Left ventricle myocardium inferior (tissue), 1 donor: ENCODE measurements around the gene DHX8. TPM values are rescaled to one million over a fixed set of nuclear protein-coding genes. Genes with fewer than 3 reads are reported as not detected.

ENCODE experiments used
- DNase-seq: peaks from one replicate; pipeline ENCODE4 v3.0.0-alpha.2; 2020
- H3K27ac ChIP-seq: fragments of 200-600 bp; replicated peaks from 2 replicates; pipeline ENCODE4 v1.8.0; 2021
- H3K27me3 ChIP-seq: fragments of 200-600 bp; 2 replicates; pipeline ENCODE4 v1.8.0; 2021; ENCODE audit warnings: low read depth
- H3K36me3 ChIP-seq: fragments of 200-600 bp; 2 replicates; pipeline ENCODE4 v1.8.0; 2021
- H3K4me1 ChIP-seq: fragments of 200-600 bp; 2 replicates; pipeline ENCODE4 v1.8.0; 2021
- H3K4me3 ChIP-seq: fragments of 200-600 bp; 2 replicates; pipeline ENCODE4 v1.8.0; 2021; ENCODE audit warnings: mild to moderate bottlenecking, moderate library complexity
- H3K9me3 ChIP-seq: fragments of 200-600 bp; replicated peaks from 2 replicates; pipeline ENCODE4 v1.8.0; 2021
- intact Hi-C: fragments of 100-400 bp; cut with micrococcal nuclease; formaldehyde crosslinking; loops from one replicate; pipeline ENCODE4 v1.11.0; 2022
- total RNA-seq: library from RNA; stranded (reverse); fragmentation: NEBNext Ultra II Directional; extraction: Animal tissue kit (Norgen Biotek cat#: 25700); gene quantifications from one replicate; pipeline ENCODE4 v1.2.1, GENCODE V29; 2021
- TF ChIP-seq, protein P1 (sequence below): fragments of 200-600 bp; IDR thresholded peaks from 2 replicates; pipeline ENCODE4 v1.8.0; 2021; ENCODE audit warnings: antibody characterized with exemption, mild to moderate bottlenecking, borderline replicate concordance
- donor health status: DM: no; HTN: yes; CAD: no; lungs with severe emphysema.

The DHX8 gene
- total RNA-seq, 1 donor from 2014 or later = 26.0 TPM

DNA sequence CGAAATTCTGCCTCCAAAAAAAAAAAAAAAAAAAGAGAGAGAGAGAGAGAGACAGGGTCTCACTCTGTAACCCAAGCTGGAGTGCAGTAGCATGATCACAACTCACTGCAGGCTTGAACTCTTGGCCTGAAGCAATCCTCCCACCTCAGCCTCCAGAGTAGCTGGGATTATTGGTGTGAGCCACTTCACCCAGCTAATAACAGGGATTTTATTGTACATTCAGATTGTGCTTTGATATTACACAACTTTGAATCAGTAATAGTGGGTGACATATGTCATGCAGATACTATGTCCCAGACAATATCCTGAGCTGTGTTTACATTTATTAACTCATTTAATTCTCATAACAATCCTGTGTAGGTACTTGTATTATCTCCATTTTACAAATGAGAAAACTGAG, 19.7 kb upstream of the DHX8 start:
- intact Hi-C loops = no loop called here
- H3K9me3 ChIP-seq = no peaks in the 10 kb centered on the region
- DNase-seq = no peak
- H3K27ac ChIP-seq = no peak overlapping the region
- H3K27me3 ChIP-seq = peaks cover 4% of the 10 kb centered on the region
- H3K4me3 ChIP-seq = no peak overlapping the region
- no peaks in the 10 kb centered on the region for H3K36me3 ChIP-seq
- peaks cover 19% of the 10 kb centered on the region for H3K4me1 ChIP-seq
- TF ChIP-seq, protein P1, sequence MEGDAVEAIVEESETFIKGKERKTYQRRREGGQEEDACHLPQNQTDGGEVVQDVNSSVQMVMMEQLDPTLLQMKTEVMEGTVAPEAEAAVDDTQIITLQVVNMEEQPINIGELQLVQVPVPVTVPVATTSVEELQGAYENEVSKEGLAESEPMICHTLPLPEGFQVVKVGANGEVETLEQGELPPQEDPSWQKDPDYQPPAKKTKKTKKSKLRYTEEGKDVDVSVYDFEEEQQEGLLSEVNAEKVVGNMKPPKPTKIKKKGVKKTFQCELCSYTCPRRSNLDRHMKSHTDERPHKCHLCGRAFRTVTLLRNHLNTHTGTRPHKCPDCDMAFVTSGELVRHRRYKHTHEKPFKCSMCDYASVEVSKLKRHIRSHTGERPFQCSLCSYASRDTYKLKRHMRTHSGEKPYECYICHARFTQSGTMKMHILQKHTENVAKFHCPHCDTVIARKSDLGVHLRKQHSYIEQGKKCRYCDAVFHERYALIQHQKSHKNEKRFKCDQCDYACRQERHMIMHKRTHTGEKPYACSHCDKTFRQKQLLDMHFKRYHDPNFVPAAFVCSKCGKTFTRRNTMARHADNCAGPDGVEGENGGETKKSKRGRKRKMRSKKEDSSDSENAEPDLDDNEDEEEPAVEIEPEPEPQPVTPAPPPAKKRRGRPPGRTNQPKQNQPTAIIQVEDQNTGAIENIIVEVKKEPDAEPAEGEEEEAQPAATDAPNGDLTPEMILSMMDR = no peak

DNA sequence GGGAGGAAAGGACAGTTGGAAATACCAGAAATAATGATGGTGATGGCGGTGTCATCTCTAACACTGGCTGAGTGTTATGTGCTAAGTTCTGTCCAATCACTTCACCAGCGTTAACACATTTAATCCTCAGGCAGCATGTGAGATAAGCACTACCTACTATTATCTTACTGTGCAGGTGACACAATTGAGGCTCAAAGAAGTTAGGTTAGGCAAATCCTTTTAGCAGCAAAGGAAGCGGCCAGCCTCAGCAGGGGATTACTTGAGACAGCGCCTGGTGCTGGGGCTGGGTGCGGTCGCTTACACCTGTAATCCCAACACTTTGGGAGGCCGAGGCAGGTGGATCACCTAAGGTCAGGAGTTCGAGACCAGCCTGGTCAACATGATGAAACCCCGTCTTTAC, 18.7 kb upstream of the DHX8 start:
- Histone ChIP-seq H3K27me3 (peaks cover 4% of the 10 kb centered on the region), H3K4me1 (peaks cover 19% of the 10 kb centered on the region), H3K9me3 (no peaks in the 10 kb centered on the region), H3K27ac (no peak overlapping the region), H3K36me3 (no peaks in the 10 kb centered on the region), H3K4me3 (no peak overlapping the region)
- TF ChIP-seq, protein P1 = no peak
- DNase-seq = no peak
- intact Hi-C loops = loop anchor here (5.0 kb wide), 1 partner anchor 48 kb away; no protein-coding TSS in a partner anchor

DNA sequence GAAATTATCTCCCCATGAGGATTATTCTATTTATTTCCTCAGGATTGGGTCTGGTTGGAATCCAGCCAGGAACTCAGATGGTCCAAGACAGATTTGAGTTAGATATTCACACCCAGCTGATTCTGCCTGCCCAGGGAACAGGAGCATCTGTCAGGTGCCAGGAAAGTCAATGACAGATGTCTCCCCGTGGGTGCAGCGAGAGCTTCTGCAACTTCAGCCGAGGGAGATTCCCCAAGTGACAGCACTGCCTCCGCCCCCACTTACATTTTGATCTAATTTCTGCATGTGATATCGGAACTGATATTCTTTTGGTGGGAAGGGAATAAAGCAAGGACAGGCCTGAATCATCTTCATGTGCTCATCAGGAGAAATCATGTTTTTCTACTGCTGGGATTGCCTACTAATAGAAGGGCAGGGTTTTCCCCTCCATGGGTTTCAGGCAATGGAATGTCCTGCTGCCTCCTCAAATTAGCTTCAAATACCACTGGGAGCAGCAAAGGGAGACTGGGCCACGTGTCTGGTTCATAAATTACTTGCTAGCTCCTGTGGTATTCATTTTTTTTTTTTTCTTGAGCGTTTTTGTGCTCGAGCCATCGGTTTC, 15.7 kb upstream of the DHX8 start:
- Histone ChIP-seq H3K4me1 (peaks cover 19% of the 10 kb centered on the region), H3K36me3 (no peaks in the 10 kb centered on the region), H3K4me3 (no peak overlapping the region), H3K27me3 (peaks cover 4% of the 10 kb centered on the region), H3K27ac (peak overlapping the region; percentile 12), H3K9me3 (no peaks in the 10 kb centered on the region)
- no peak for DNase-seq
- intact Hi-C loops = loop anchor here (5.0 kb wide), 1 partner anchor 51 kb away; no protein-coding TSS in a partner anchor
- TF ChIP-seq, protein P1 = no peak

DNA sequence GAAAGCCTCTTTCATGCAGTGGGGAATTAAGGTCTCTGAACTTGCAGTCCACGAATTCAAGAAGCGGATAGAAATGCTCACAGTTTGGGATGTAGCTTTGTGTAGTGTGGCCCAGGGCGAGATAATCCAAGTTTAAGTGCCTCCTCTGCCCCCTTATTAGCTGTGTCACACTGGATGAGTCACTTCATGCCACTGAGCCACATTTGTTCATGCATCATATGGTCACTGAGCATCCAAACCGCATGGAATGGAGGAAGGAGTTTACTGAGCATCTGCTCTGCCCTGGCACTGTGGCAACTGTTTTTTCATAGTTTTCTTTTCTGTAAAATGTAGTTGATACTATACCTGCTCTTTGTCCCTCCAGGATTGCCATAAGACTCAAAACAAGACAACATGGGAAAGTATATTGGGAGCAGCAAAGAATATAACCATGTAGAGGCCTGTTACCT, 15.1 kb upstream of the DHX8 start:
- DNase-seq = no peak
- intact Hi-C loops = loop anchor here (5.0 kb wide), 1 partner anchor 51 kb away; no protein-coding TSS in a partner anchor
- Histone ChIP-seq H3K36me3 (no peaks in the 10 kb centered on the region), H3K9me3 (no peaks in the 10 kb centered on the region), H3K4me1 (peaks cover 19% of the 10 kb centered on the region), H3K27ac (peak overlapping the region; percentile 12), H3K27me3 (peaks cover 4% of the 10 kb centered on the region), H3K4me3 (no peak overlapping the region)
- TF ChIP-seq, protein P1 = no peak

DNA sequence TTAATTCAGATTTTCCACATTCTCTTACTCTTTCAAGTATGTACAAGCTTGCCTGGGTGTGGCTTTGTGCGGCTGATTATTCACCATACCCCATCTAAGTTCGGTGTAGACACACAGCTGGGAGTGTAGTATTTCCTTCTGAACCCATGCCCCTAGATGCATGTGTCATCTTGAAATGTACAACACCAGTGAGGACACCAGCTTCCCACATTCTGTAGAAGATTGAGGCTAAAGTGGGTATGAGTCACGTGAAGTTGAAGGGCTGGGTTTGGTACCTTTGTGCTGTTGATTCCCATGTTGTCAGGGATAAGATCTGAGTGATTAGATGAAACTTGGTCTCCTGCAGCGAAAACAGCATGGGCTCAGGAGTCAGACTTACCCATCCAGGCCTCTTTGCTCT, 14.6 kb upstream of the DHX8 start:
- Histone ChIP-seq H3K36me3 (no peaks in the 10 kb centered on the region), H3K9me3 (no peaks in the 10 kb centered on the region), H3K27me3 (peaks cover 4% of the 10 kb centered on the region), H3K4me1 (peaks cover 19% of the 10 kb centered on the region), H3K27ac (no peak overlapping the region), H3K4me3 (no peak overlapping the region)
- intact Hi-C loops = loop anchor here (5.0 kb wide), 1 partner anchor 52 kb away; no protein-coding TSS in a partner anchor
- TF ChIP-seq, protein P1 = no peak
- DNase-seq = no peak
